HCT116 (cell line): ENCODE results near the gene TCEANC2.

ENCODE experiments used
- EZH2 ChIP-seq: fragments of 200-600 bp; sonication (generic); IDR thresholded peaks from 2 replicates; pipeline ENCODE4 v1.6.1; 2017; ENCODE audit warnings: antibody characterized with exemption, mixed run types
- FOSL1 ChIP-seq: IDR thresholded peaks from 2 replicates; pipeline ENCODE4 v1.6.1; 2012; ENCODE audit warnings: low read depth
- POLR2AphosphoS5 ChIP-seq: IDR thresholded peaks from 2 replicates; pipeline ENCODE4 v1.6.1; 2011; ENCODE audit warnings: mild to moderate bottlenecking, low read depth, low read length, moderate library complexity
- TCF7L2 ChIP-seq: IDR thresholded peaks from 2 replicates; pipeline ENCODE4 v1.7.0; 2011; ENCODE audit warnings: borderline replicate concordance, inconsistent platforms; ENCODE audit not compliant: insufficient read depth, insufficient read length; ENCODE audit errors: extremely low read depth
- YY1 ChIP-seq: IDR thresholded peaks from 2 replicates; pipeline ENCODE4 v1.6.1; 2011; ENCODE audit warnings: low read length, low read depth, moderate library complexity, mild to moderate bottlenecking; ENCODE audit not compliant: insufficient replicate concordance; ENCODE audit errors: extremely low read depth
- TF ChIP-seq, protein P1 (sequence below), 3 experiments: fragments of 200-600 bp in 1 of 3; sonication (generic) in 1 of 3; IDR thresholded peaks in 2 of 3; conservative IDR thresholded peaks in 1 of 3; 2 replicates each; pipeline ENCODE4 v1.5.1; 2012 to 2017; ENCODE audit warnings: low read depth in 2 of 3, low read length in 2 of 3, antibody characterized with exemption in 1 of 3, borderline replicate concordance in 1 of 3, control low read depth in 1 of 3, mild to moderate bottlenecking in 1 of 3, mixed read lengths in 1 of 3, mixed run types in 1 of 3, moderate library complexity in 1 of 3; ENCODE audit not compliant: insufficient read depth in 1 of 3

GRCh38 chr1:54108156-54108555 is 54.7 kb downstream of the TCEANC2 start:
- TF ChIP-seq POLR2AphosphoS5 (no peak), EZH2 (no peak), FOSL1 (no peak), TCF7L2 (no peak), YY1 (no peak)
- TF ChIP-seq, protein P1, sequence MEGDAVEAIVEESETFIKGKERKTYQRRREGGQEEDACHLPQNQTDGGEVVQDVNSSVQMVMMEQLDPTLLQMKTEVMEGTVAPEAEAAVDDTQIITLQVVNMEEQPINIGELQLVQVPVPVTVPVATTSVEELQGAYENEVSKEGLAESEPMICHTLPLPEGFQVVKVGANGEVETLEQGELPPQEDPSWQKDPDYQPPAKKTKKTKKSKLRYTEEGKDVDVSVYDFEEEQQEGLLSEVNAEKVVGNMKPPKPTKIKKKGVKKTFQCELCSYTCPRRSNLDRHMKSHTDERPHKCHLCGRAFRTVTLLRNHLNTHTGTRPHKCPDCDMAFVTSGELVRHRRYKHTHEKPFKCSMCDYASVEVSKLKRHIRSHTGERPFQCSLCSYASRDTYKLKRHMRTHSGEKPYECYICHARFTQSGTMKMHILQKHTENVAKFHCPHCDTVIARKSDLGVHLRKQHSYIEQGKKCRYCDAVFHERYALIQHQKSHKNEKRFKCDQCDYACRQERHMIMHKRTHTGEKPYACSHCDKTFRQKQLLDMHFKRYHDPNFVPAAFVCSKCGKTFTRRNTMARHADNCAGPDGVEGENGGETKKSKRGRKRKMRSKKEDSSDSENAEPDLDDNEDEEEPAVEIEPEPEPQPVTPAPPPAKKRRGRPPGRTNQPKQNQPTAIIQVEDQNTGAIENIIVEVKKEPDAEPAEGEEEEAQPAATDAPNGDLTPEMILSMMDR (IDR thresholded peaks at IDR 0.05 in 2 of 3, conservative IDR thresholded peaks at IDR 0.05 in 1 of 3; ENCODE audit: borderline replicate concordance in 1 of 3, insufficient read depth in 1 of 3, low read depth in 2 of 3, low read length in 2 of 3): no peak
